H1 (cell line): Measurements from ENCODE around the gene HIVEP3. TPM values are rescaled to one million over a fixed set of nuclear protein-coding genes. Genes with fewer than 3 reads are reported as not detected.
A peak's percentile ranks its signal among the peaks of the same experiment; 100 is the strongest.

Experiments
- CTCF ChIA-PET: fragments of 300-600 bp; sonication (Branson Sonifier 250); formaldehyde crosslinking; loops from one replicate; lab custom pipeline; 2021; ENCODE audit not compliant: partially characterized antibody; lab: Charles Lee
- POLR2A ChIA-PET: fragments of 300-600 bp; sonication (Branson Sonifier 250); formaldehyde crosslinking; loops from one replicate; lab custom pipeline; 2021; ENCODE audit warnings: inconsistent platforms; ENCODE audit not compliant: partially characterized antibody; lab: Charles Lee
- DNase-seq, 2 experiments: peaks; one replicate each; pipeline versions ENCODE4 v3.0.0 to v3.0.0-alpha.2; 2010 to 2022; ENCODE audit warnings: low spot score in 2 of 2, low read depth in 1 of 2, mixed read lengths in 1 of 2
- FAIRE-seq: peaks from 2 replicates; lab custom pipeline; 2011; peaks lifted over from hg19 to GRCh38; lab: Jason Lieb, UNC
- H2AFZ ChIP-seq: 2 replicates; pipeline ENCODE4 v1.8.1; 2012; ENCODE audit warnings: low read length, inconsistent platforms
- H2AK5ac ChIP-seq: 2 replicates; pipeline ENCODE4 v1.6.1; 2013; ENCODE audit warnings: low read depth, low read length
- H2BK120ac ChIP-seq: replicated peaks from 2 replicates; pipeline ENCODE3; 2013; ENCODE audit warnings: low read depth, low read length, inconsistent platforms
- H2BK12ac ChIP-seq: 2 replicates; pipeline ENCODE4 v1.6.1; 2013; ENCODE audit warnings: low read depth, low read length
- H2BK15ac ChIP-seq: 2 replicates; pipeline ENCODE4 v1.6.1; 2013; ENCODE audit warnings: low read length
- H2BK20ac ChIP-seq: 2 replicates; pipeline ENCODE4 v1.6.1; 2013; ENCODE audit warnings: low read length
- H2BK5ac ChIP-seq: 2 replicates; pipeline ENCODE4 v1.6.1; 2013; ENCODE audit warnings: low read depth, low read length
- H3K14ac ChIP-seq: 2 replicates; pipeline ENCODE4 v1.6.1; 2013; ENCODE audit warnings: inconsistent platforms; ENCODE audit not compliant: insufficient read length
- H3K18ac ChIP-seq: 2 replicates; pipeline ENCODE4 v1.6.1; 2013; ENCODE audit warnings: low read length; ENCODE audit errors: extremely low read depth
- H3K23ac ChIP-seq: 2 replicates; pipeline ENCODE4 v1.6.1; 2013; ENCODE audit warnings: inconsistent platforms; ENCODE audit not compliant: insufficient read length
- H3K23me2 ChIP-seq: 2 replicates; pipeline ENCODE4 v1.6.1; 2013; ENCODE audit warnings: low read depth, low read length
- H3K27ac ChIP-seq: 2 replicates; pipeline ENCODE4 v1.6.1; 2011; ENCODE audit warnings: low read depth, low read length, inconsistent platforms
- H3K27me3 ChIP-seq, 4 experiments: replicated peaks in 1 of 4; 1 replicate in 1 of 4; 2 replicates in 3 of 4; pipeline versions ENCODE4 v1.6.1 to v1.8.1; 2011 to 2013; ENCODE audit warnings: low read length in 3 of 4, mild to moderate bottlenecking in 3 of 4, inconsistent platforms in 2 of 4, mixed read lengths in 2 of 4, moderate library complexity in 1 of 4; ENCODE audit not compliant: control insufficient read depth in 3 of 4, insufficient read depth in 3 of 4; ENCODE audit errors: extremely low read depth in 1 of 4
- H3K36me3 ChIP-seq, 4 experiments: 2 replicates each; pipeline versions ENCODE4 v1.6.1 to v1.8.1; 2011 to 2013; ENCODE audit warnings: mild to moderate bottlenecking in 4 of 4, low read length in 3 of 4, moderate library complexity in 2 of 4, control low read depth in 1 of 4, inconsistent platforms in 1 of 4; ENCODE audit not compliant: insufficient read depth in 4 of 4, control insufficient read depth in 2 of 4
- H3K4ac ChIP-seq: replicated peaks from 2 replicates; pipeline ENCODE3; 2013; ENCODE audit warnings: low read length, low read depth, mixed read lengths, inconsistent platforms; ENCODE audit not compliant: insufficient read length
- H3K4me1 ChIP-seq, 4 experiments: replicated peaks in 1 of 4; 1 replicate in 1 of 4; 2 replicates in 3 of 4; pipeline versions ENCODE4 v1.6.1 to v1.8.1; 2011 to 2013; ENCODE audit warnings: low read length in 3 of 4, inconsistent platforms in 2 of 4, mixed read lengths in 1 of 4; ENCODE audit not compliant: insufficient read depth in 4 of 4, control insufficient read depth in 3 of 4
- H3K4me2 ChIP-seq, 2 experiments: 2 replicates each; pipeline versions ENCODE4 v1.6.1 to v1.8.1; 2011 to 2013; ENCODE audit warnings: low read depth in 2 of 2, low read length in 2 of 2, control low read depth in 1 of 2, inconsistent platforms in 1 of 2, mild to moderate bottlenecking in 1 of 2; ENCODE audit not compliant: insufficient read depth in 1 of 2
- H3K4me3 ChIP-seq, 4 experiments: fragments of 200-600, 300-600 bp in 1 of 4; sonication (generic), shearing (Covaris generic), sonication (Bioruptor Twin) in 1 of 4; 2 replicates each; pipeline versions ENCODE4 v1.5.1 to v1.8.1; 2011 to 2016; ENCODE audit warnings: low read length in 4 of 4, low read depth in 3 of 4, control low read depth in 2 of 4, inconsistent platforms in 2 of 4, mild to moderate bottlenecking in 2 of 4, mixed read lengths in 1 of 4, moderate library complexity in 1 of 4; ENCODE audit not compliant: insufficient read depth in 2 of 4; ENCODE audit errors: extremely low read depth in 1 of 4
- H3K56ac ChIP-seq: replicated peaks from 2 replicates; pipeline ENCODE3; 2013; ENCODE audit warnings: low read depth, mild to moderate bottlenecking, mixed read lengths, low read length, inconsistent platforms; ENCODE audit not compliant: insufficient read length
- H3K79me1 ChIP-seq: 2 replicates; pipeline ENCODE4 v1.6.1; 2013; ENCODE audit warnings: low read depth, low read length, control low read depth
- H3K79me2 ChIP-seq, 2 experiments: 2 replicates each; pipeline versions ENCODE4 v1.6.1 to v1.8.1; 2012 to 2013; ENCODE audit warnings: low read length in 2 of 2, mild to moderate bottlenecking in 2 of 2, inconsistent platforms in 1 of 2; ENCODE audit not compliant: insufficient read depth in 2 of 2, control insufficient read depth in 1 of 2
- H3K9ac ChIP-seq, 4 experiments: replicated peaks in 1 of 4; 1 replicate in 1 of 4; 2 replicates in 3 of 4; pipeline versions ENCODE4 v1.6.1 to v1.8.1; 2011 to 2013; ENCODE audit warnings: low read depth in 3 of 4, low read length in 3 of 4, control low read depth in 2 of 4, mild to moderate bottlenecking in 2 of 4, moderate library complexity in 2 of 4, inconsistent platforms in 1 of 4; ENCODE audit errors: extremely low read depth in 1 of 4
- H3K9me3 ChIP-seq, 2 experiments: 2 replicates each; pipeline versions ENCODE4 v1.6.1 to v1.8.1; 2012 to 2013; ENCODE audit warnings: mild to moderate bottlenecking in 2 of 2, moderate library complexity in 2 of 2, control low read depth in 1 of 2, inconsistent platforms in 1 of 2, low read depth in 1 of 2, low read length in 1 of 2, mixed read lengths in 1 of 2; ENCODE audit not compliant: insufficient read depth in 2 of 2
- H4K20me1 ChIP-seq, 2 experiments: replicated peaks in 1 of 2; 2 replicates each; pipeline versions ENCODE3 to v1.8.1; 2011 to 2013; ENCODE audit warnings: inconsistent platforms in 2 of 2, low read length in 2 of 2, mild to moderate bottlenecking in 1 of 2; ENCODE audit not compliant: insufficient read depth in 2 of 2, control insufficient read depth in 1 of 2
- H4K5ac ChIP-seq: 2 replicates; pipeline ENCODE4 v1.6.1; 2013; ENCODE audit warnings: low read length, low read depth, mixed read lengths, inconsistent platforms; ENCODE audit not compliant: insufficient read length
- H4K8ac ChIP-seq: 2 replicates; pipeline ENCODE4 v1.8.0; 2013; ENCODE audit warnings: mild to moderate bottlenecking, moderate library complexity, low read length, inconsistent platforms; ENCODE audit not compliant: insufficient read depth; ENCODE audit errors: extremely low read depth
- H4K91ac ChIP-seq: replicated peaks from 2 replicates; pipeline ENCODE3; 2013; ENCODE audit warnings: low read length, mixed read lengths, inconsistent platforms; ENCODE audit not compliant: insufficient read length
- CBX5 ChIP-seq: fragments of 300-800, 300-1000 bp; sonication (generic); IDR thresholded peaks from 2 replicates; pipeline ENCODE4 v1.7.1; 2016; ENCODE audit warnings: antibody characterized with exemption, low read length, low read depth
- CBX8 ChIP-seq: fragments of 300-800, 300-1000 bp; sonication (generic); IDR thresholded peaks from 2 replicates; pipeline ENCODE4 v1.7.1; 2016; ENCODE audit warnings: low read depth, low read length, borderline replicate concordance
- FOSL1 ChIP-seq: IDR thresholded peaks from 2 replicates; pipeline ENCODE4 v1.6.1; 2011; ENCODE audit warnings: mild to moderate bottlenecking, low read depth, low read length, moderate library complexity; ENCODE audit not compliant: insufficient read depth
- whole genome bisulfite sequencing, 2 experiments: shearing (Covaris generic) in 1 of 2; methylation state at CpG; one replicate each; pipeline versions ENCODE4 v1.1.6 to v1.1.7; 2013 to 2015; ENCODE audit warnings: low lambda C conversion rate in 2 of 2, mixed read lengths in 2 of 2, inconsistent platforms in 1 of 2, low coverage in 1 of 2, missing lambda C conversion rate in 1 of 2; ENCODE audit not compliant: insufficient replicate concordance in 2 of 2, insufficient coverage in 1 of 2, insufficient read length in 1 of 2; ENCODE audit errors: extremely low coverage in 1 of 2, missing lambda C conversion rate in 1 of 2; 5-methylcytosine and 5-hydroxymethylcytosine counted together
- polyA plus RNA-seq, 7 experiments: library from polyadenylated mRNA; depleted of rRNA in 3 of 7; stranded (reverse) in 5 of 7; unstranded in 2 of 7; fragments of >200 nt in 5 of 7; fragments of 200-250 nt in 2 of 7; gene quantifications; 1 replicate in 5 of 7; 2 replicates in 1 of 7; 4 replicates in 1 of 7; pipeline versions ENCODE4 v1.2.1 to v1.2.3, GENCODE V29; 2011 to 2013; ENCODE audit warnings: missing spikeins in 2 of 7, mixed read lengths in 2 of 7
- total RNA-seq: library from RNA; stranded (reverse); fragmentation: NEBNext Ultra II Directional; extraction: Animal tissue kit (Norgen Biotek cat#: 25700); gene quantifications from 2 replicates; pipeline ENCODE4 v1.2.1, GENCODE V29; 2021

HIVEP3 gene
- total and polyA plus RNA-seq, 2 of the 8 experiments (the other 6 are each of a cell fraction or from before 2014, with no cell fraction given), result 0.24 to 0.69 TPM

GRCh38 chr1:41580021-41580420, 338.7 kb downstream of the HIVEP3 start:
- Histone ChIP-seq H2BK20ac (no peak overlapping the region), H3K23ac (no peak overlapping the region), H2BK15ac (no peak overlapping the region), H2BK120ac (no peak overlapping the region), H3K4ac (no peak overlapping the region), H3K79me2 (no peaks in the 10 kb centered on the region), H3K9me3 (peaks cover 0 to 3% of the 10 kb centered on the region in 2 experiments; a peak in 1 of 4 replicates), H3K27ac (no peak overlapping the region), H3K4me3 (no peak overlapping the region), H3K36me3 (no peaks in the 10 kb centered on the region), H2AFZ (no peak overlapping the region), H3K79me1 (no peaks in the 10 kb centered on the region), H4K20me1 (no peaks in the 10 kb centered on the region), H3K9ac (no peak overlapping the region), H3K4me1 (no peaks in the 10 kb centered on the region), H3K4me2 (no peak overlapping the region), H4K8ac (no peak overlapping the region), H3K14ac (no peak overlapping the region), H3K56ac (no peak overlapping the region), H2BK5ac (no peak overlapping the region), H3K23me2 (no peaks in the 10 kb centered on the region), H4K5ac (no peak overlapping the region), H4K91ac (no peak overlapping the region), H3K18ac (no peak overlapping the region), H2AK5ac (peak overlapping the region; percentile 6; the same call in 1 of the 2 replicates), H2BK12ac (no peak overlapping the region), H3K27me3 (no peaks in the 10 kb centered on the region)
- POLR2A ChIA-PET, result no interaction called here
- CTCF ChIA-PET, result interaction anchor here (0.5 to 3.8 kb wide), 20 partner anchors 10 to 403 kb away, joined by 3 to 20 read pairs (median 4); no protein-coding TSS in a partner anchor
- DNase-seq (no peak), FAIRE-seq (no peak)
- WGBS, 2 experiments, result 89% methylated on average over 6 of the region's 6 CpGs; no CpG with 5 or more reads in 1 of the 2 experiments
- no peak for TF ChIP-seq FOSL1
- TF ChIP-seq CBX5, result no peak
- no peak for TF ChIP-seq CBX8
